H1 (cell line): ENCODE measurements around the gene MXD1. TPM values are rescaled to one million over a fixed set of nuclear protein-coding genes. Genes with fewer than 3 reads are reported as not detected.

Experiments
- CTCF ChIA-PET: fragments of 300-600 bp; sonication (Branson Sonifier 250); formaldehyde crosslinking; loops from one replicate; lab custom pipeline; 2021; ENCODE audit not compliant: partially characterized antibody; lab: Charles Lee
- POLR2A ChIA-PET: fragments of 300-600 bp; sonication (Branson Sonifier 250); formaldehyde crosslinking; loops from one replicate; lab custom pipeline; 2021; ENCODE audit warnings: inconsistent platforms; ENCODE audit not compliant: partially characterized antibody; lab: Charles Lee
- DNase-seq, 2 experiments: peaks; one replicate each; pipeline versions ENCODE4 v3.0.0 to v3.0.0-alpha.2; 2010 to 2022; ENCODE audit warnings: low spot score in 2 of 2, low read depth in 1 of 2, mixed read lengths in 1 of 2
- FAIRE-seq: peaks from 2 replicates; lab custom pipeline; 2011; peaks lifted over from hg19 to GRCh38; lab: Jason Lieb, UNC
- H2AFZ ChIP-seq: 2 replicates; pipeline ENCODE4 v1.8.1; 2012; ENCODE audit warnings: low read length, inconsistent platforms
- H2AK5ac ChIP-seq: 2 replicates; pipeline ENCODE4 v1.6.1; 2013; ENCODE audit warnings: low read depth, low read length
- H2BK120ac ChIP-seq: replicated peaks from 2 replicates; pipeline ENCODE3; 2013; ENCODE audit warnings: low read depth, low read length, inconsistent platforms
- H2BK12ac ChIP-seq: 2 replicates; pipeline ENCODE4 v1.6.1; 2013; ENCODE audit warnings: low read depth, low read length
- H2BK15ac ChIP-seq: 2 replicates; pipeline ENCODE4 v1.6.1; 2013; ENCODE audit warnings: low read length
- H2BK20ac ChIP-seq: 2 replicates; pipeline ENCODE4 v1.6.1; 2013; ENCODE audit warnings: low read length
- H2BK5ac ChIP-seq: 2 replicates; pipeline ENCODE4 v1.6.1; 2013; ENCODE audit warnings: low read depth, low read length
- H3K14ac ChIP-seq: 2 replicates; pipeline ENCODE4 v1.6.1; 2013; ENCODE audit warnings: inconsistent platforms; ENCODE audit not compliant: insufficient read length
- H3K18ac ChIP-seq: 2 replicates; pipeline ENCODE4 v1.6.1; 2013; ENCODE audit warnings: low read length; ENCODE audit errors: extremely low read depth
- H3K23ac ChIP-seq: 2 replicates; pipeline ENCODE4 v1.6.1; 2013; ENCODE audit warnings: inconsistent platforms; ENCODE audit not compliant: insufficient read length
- H3K23me2 ChIP-seq: 2 replicates; pipeline ENCODE4 v1.6.1; 2013; ENCODE audit warnings: low read depth, low read length
- H3K27ac ChIP-seq: 2 replicates; pipeline ENCODE4 v1.6.1; 2011; ENCODE audit warnings: low read depth, low read length, inconsistent platforms
- H3K27me3 ChIP-seq, 4 experiments: replicated peaks in 1 of 4; 1 replicate in 1 of 4; 2 replicates in 3 of 4; pipeline versions ENCODE4 v1.6.1 to v1.8.1; 2011 to 2013; ENCODE audit warnings: low read length in 3 of 4, mild to moderate bottlenecking in 3 of 4, inconsistent platforms in 2 of 4, mixed read lengths in 2 of 4, moderate library complexity in 1 of 4; ENCODE audit not compliant: control insufficient read depth in 3 of 4, insufficient read depth in 3 of 4; ENCODE audit errors: extremely low read depth in 1 of 4
- H3K36me3 ChIP-seq, 4 experiments: 2 replicates each; pipeline versions ENCODE4 v1.6.1 to v1.8.1; 2011 to 2013; ENCODE audit warnings: mild to moderate bottlenecking in 4 of 4, low read length in 3 of 4, moderate library complexity in 2 of 4, control low read depth in 1 of 4, inconsistent platforms in 1 of 4; ENCODE audit not compliant: insufficient read depth in 4 of 4, control insufficient read depth in 2 of 4
- H3K4ac ChIP-seq: replicated peaks from 2 replicates; pipeline ENCODE3; 2013; ENCODE audit warnings: low read length, low read depth, mixed read lengths, inconsistent platforms; ENCODE audit not compliant: insufficient read length
- H3K4me1 ChIP-seq, 4 experiments: replicated peaks in 1 of 4; 1 replicate in 1 of 4; 2 replicates in 3 of 4; pipeline versions ENCODE4 v1.6.1 to v1.8.1; 2011 to 2013; ENCODE audit warnings: low read length in 3 of 4, inconsistent platforms in 2 of 4, mixed read lengths in 1 of 4; ENCODE audit not compliant: insufficient read depth in 4 of 4, control insufficient read depth in 3 of 4
- H3K4me2 ChIP-seq, 2 experiments: 2 replicates each; pipeline versions ENCODE4 v1.6.1 to v1.8.1; 2011 to 2013; ENCODE audit warnings: low read depth in 2 of 2, low read length in 2 of 2, control low read depth in 1 of 2, inconsistent platforms in 1 of 2, mild to moderate bottlenecking in 1 of 2; ENCODE audit not compliant: insufficient read depth in 1 of 2
- H3K4me3 ChIP-seq, 4 experiments: fragments of 200-600, 300-600 bp in 1 of 4; sonication (generic), shearing (Covaris generic), sonication (Bioruptor Twin) in 1 of 4; 2 replicates each; pipeline versions ENCODE4 v1.5.1 to v1.8.1; 2011 to 2016; ENCODE audit warnings: low read length in 4 of 4, low read depth in 3 of 4, control low read depth in 2 of 4, inconsistent platforms in 2 of 4, mild to moderate bottlenecking in 2 of 4, mixed read lengths in 1 of 4, moderate library complexity in 1 of 4; ENCODE audit not compliant: insufficient read depth in 2 of 4; ENCODE audit errors: extremely low read depth in 1 of 4
- H3K56ac ChIP-seq: replicated peaks from 2 replicates; pipeline ENCODE3; 2013; ENCODE audit warnings: low read depth, mild to moderate bottlenecking, mixed read lengths, low read length, inconsistent platforms; ENCODE audit not compliant: insufficient read length
- H3K79me1 ChIP-seq: 2 replicates; pipeline ENCODE4 v1.6.1; 2013; ENCODE audit warnings: low read depth, low read length, control low read depth
- H3K79me2 ChIP-seq, 2 experiments: 2 replicates each; pipeline versions ENCODE4 v1.6.1 to v1.8.1; 2012 to 2013; ENCODE audit warnings: low read length in 2 of 2, mild to moderate bottlenecking in 2 of 2, inconsistent platforms in 1 of 2; ENCODE audit not compliant: insufficient read depth in 2 of 2, control insufficient read depth in 1 of 2
- H3K9ac ChIP-seq, 4 experiments: replicated peaks in 1 of 4; 1 replicate in 1 of 4; 2 replicates in 3 of 4; pipeline versions ENCODE4 v1.6.1 to v1.8.1; 2011 to 2013; ENCODE audit warnings: low read depth in 3 of 4, low read length in 3 of 4, control low read depth in 2 of 4, mild to moderate bottlenecking in 2 of 4, moderate library complexity in 2 of 4, inconsistent platforms in 1 of 4; ENCODE audit errors: extremely low read depth in 1 of 4
- H3K9me3 ChIP-seq, 2 experiments: 2 replicates each; pipeline versions ENCODE4 v1.6.1 to v1.8.1; 2012 to 2013; ENCODE audit warnings: mild to moderate bottlenecking in 2 of 2, moderate library complexity in 2 of 2, control low read depth in 1 of 2, inconsistent platforms in 1 of 2, low read depth in 1 of 2, low read length in 1 of 2, mixed read lengths in 1 of 2; ENCODE audit not compliant: insufficient read depth in 2 of 2
- H4K20me1 ChIP-seq, 2 experiments: replicated peaks in 1 of 2; 2 replicates each; pipeline versions ENCODE3 to v1.8.1; 2011 to 2013; ENCODE audit warnings: inconsistent platforms in 2 of 2, low read length in 2 of 2, mild to moderate bottlenecking in 1 of 2; ENCODE audit not compliant: insufficient read depth in 2 of 2, control insufficient read depth in 1 of 2
- H4K5ac ChIP-seq: 2 replicates; pipeline ENCODE4 v1.6.1; 2013; ENCODE audit warnings: low read length, low read depth, mixed read lengths, inconsistent platforms; ENCODE audit not compliant: insufficient read length
- H4K8ac ChIP-seq: 2 replicates; pipeline ENCODE4 v1.8.0; 2013; ENCODE audit warnings: mild to moderate bottlenecking, moderate library complexity, low read length, inconsistent platforms; ENCODE audit not compliant: insufficient read depth; ENCODE audit errors: extremely low read depth
- H4K91ac ChIP-seq: replicated peaks from 2 replicates; pipeline ENCODE3; 2013; ENCODE audit warnings: low read length, mixed read lengths, inconsistent platforms; ENCODE audit not compliant: insufficient read length
- CREB1 ChIP-seq: IDR thresholded peaks from 2 replicates; pipeline ENCODE4 v1.6.1; 2012; ENCODE audit warnings: inconsistent platforms
- CTBP2 ChIP-seq: IDR thresholded peaks from 2 replicates; pipeline ENCODE4 v1.7.0; 2011; ENCODE audit warnings: borderline replicate concordance, mild to moderate bottlenecking, moderate library complexity, mixed read lengths, low read length; ENCODE audit not compliant: insufficient read depth, insufficient read length
- EGR1 ChIP-seq: IDR thresholded peaks from 2 replicates; pipeline ENCODE4 v1.6.1; 2011; ENCODE audit warnings: low read depth, low read length, borderline replicate concordance
- GABPA ChIP-seq: IDR thresholded peaks from 2 replicates; pipeline ENCODE4 v1.6.1; 2011; ENCODE audit warnings: mild to moderate bottlenecking, low read length, moderate library complexity, borderline replicate concordance; ENCODE audit not compliant: insufficient read depth
- JUND ChIP-seq: IDR thresholded peaks from 2 replicates; pipeline ENCODE4 v1.6.1; 2011; ENCODE audit warnings: mild to moderate bottlenecking, improper control_type of control experiment, low read length
- KDM4A ChIP-seq: IDR thresholded peaks from one replicate; pipeline ENCODE4 v1.7.1; 2012; ENCODE audit warnings: low read depth, mild to moderate bottlenecking, moderate library complexity, low read length, inconsistent platforms; ENCODE audit not compliant: severe bottlenecking
- POLR2A ChIP-seq, 2 experiments: IDR thresholded peaks; 1 replicate in 1 of 2; 2 replicates in 1 of 2; pipeline ENCODE4 v1.6.1; 2011; ENCODE audit warnings: low read depth in 2 of 2, low read length in 2 of 2, mild to moderate bottlenecking in 2 of 2; ENCODE audit errors: control extremely low read depth in 1 of 2
- POU5F1 ChIP-seq: IDR thresholded peaks from 2 replicates; pipeline ENCODE4 v1.6.1; 2011; ENCODE audit warnings: low read depth, mild to moderate bottlenecking, low read length, moderate library complexity
- SP4 ChIP-seq: IDR thresholded peaks from 2 replicates; pipeline ENCODE4 v1.6.1; 2012; ENCODE audit warnings: low read length, inconsistent platforms
- TAF1 ChIP-seq: IDR thresholded peaks from 2 replicates; pipeline ENCODE4 v1.6.1; 2011; ENCODE audit warnings: mild to moderate bottlenecking, low read depth, low read length
- ZNF274 ChIP-seq: IDR thresholded peaks from 2 replicates; pipeline ENCODE4 v1.7.0; 2012; ENCODE audit warnings: low read length, borderline replicate concordance; ENCODE audit errors: extremely low read depth
- WGBS, 2 experiments: shearing (Covaris generic) in 1 of 2; methylation state at CpG; one replicate each; pipeline versions ENCODE4 v1.1.6 to v1.1.7; 2013 to 2015; ENCODE audit warnings: low lambda C conversion rate in 2 of 2, mixed read lengths in 2 of 2, inconsistent platforms in 1 of 2, low coverage in 1 of 2, missing lambda C conversion rate in 1 of 2; ENCODE audit not compliant: insufficient replicate concordance in 2 of 2, insufficient coverage in 1 of 2, insufficient read length in 1 of 2; ENCODE audit errors: extremely low coverage in 1 of 2, missing lambda C conversion rate in 1 of 2; 5-methylcytosine and 5-hydroxymethylcytosine counted together
- polyA plus RNA-seq, 7 experiments: library from polyadenylated mRNA; depleted of rRNA in 3 of 7; stranded (reverse) in 5 of 7; unstranded in 2 of 7; fragments of >200 nt in 5 of 7; fragments of 200-250 nt in 2 of 7; gene quantifications; 1 replicate in 5 of 7; 2 replicates in 1 of 7; 4 replicates in 1 of 7; pipeline versions ENCODE4 v1.2.1 to v1.2.3, GENCODE V29; 2011 to 2013; ENCODE audit warnings: missing spikeins in 2 of 7, mixed read lengths in 2 of 7
- total RNA-seq: library from RNA; stranded (reverse); fragmentation: NEBNext Ultra II Directional; extraction: Animal tissue kit (Norgen Biotek cat#: 25700); gene quantifications from 2 replicates; pipeline ENCODE4 v1.2.1, GENCODE V29; 2021
- TF ChIP-seq, protein P1 (sequence below): IDR thresholded peaks from 2 replicates; pipeline ENCODE4 v1.6.1; 2011; ENCODE audit warnings: low read depth, mild to moderate bottlenecking, low read length; ENCODE audit not compliant: insufficient read depth
- TF ChIP-seq, protein P2 (sequence below): IDR thresholded peaks from 2 replicates; pipeline ENCODE4 v1.6.1; 2012; ENCODE audit warnings: low read length, inconsistent platforms

Gene MXD1
- total and polyA plus RNA-seq, 2 of the 8 experiments (the other 6 are each of a cell fraction or from before 2014, with no cell fraction given) = 1.6 to 2.6 TPM

DNA sequence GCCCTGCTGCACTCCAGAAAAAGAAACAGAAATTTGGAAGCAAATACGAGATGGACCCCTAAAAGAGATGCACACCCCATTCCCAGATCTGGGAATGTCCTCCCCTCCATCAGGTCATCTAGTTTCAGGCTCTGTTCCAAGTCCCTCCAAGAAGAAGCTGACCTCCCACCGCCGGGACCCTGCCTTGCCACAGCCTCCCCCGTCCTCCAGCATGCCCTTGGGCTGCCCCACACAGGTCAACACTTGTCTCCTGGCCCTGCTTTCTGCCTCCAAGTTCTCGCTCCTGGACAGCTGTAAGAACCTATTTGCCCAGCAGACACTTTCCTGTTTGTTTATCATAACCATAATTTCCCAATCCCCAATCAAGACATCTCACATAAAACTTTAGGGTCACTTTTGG lies 44.5 kb downstream of the MXD1 start:
- no peak overlapping the region for H2BK5ac ChIP-seq
- H3K4ac ChIP-seq = no peak overlapping the region
- no peak overlapping the region for H2BK120ac ChIP-seq
- H3K14ac ChIP-seq = no peak overlapping the region
- no peaks in the 10 kb centered on the region for H4K20me1 ChIP-seq
- FAIRE-seq (no peak), DNase-seq (no peak)
- H2AK5ac ChIP-seq = no peak overlapping the region
- H2AFZ ChIP-seq = no peak overlapping the region
- no peak overlapping the region for H4K5ac ChIP-seq
- no peak overlapping the region for H4K91ac ChIP-seq
- ChIA-PET CTCF (interaction anchor here (0.5 to 0.7 kb wide), 2 partner anchors 107 to 111 kb away, joined by 3 read pairs; no protein-coding TSS in a partner anchor), POLR2A (interaction anchor here (0.8 to 1.2 kb wide), 2 partner anchors 45 to 334 kb away, joined by 3 to 4 read pairs; partner anchors contain the start of gene SNRPG)
- no peak overlapping the region for H3K56ac ChIP-seq
- H3K4me1 ChIP-seq = peaks cover 0 to 7% (median 0%) of the 10 kb centered on the region in 4 experiments; a peak in 1 of 7 replicates
- no peaks in the 10 kb centered on the region for H3K79me1 ChIP-seq
- H3K27me3 ChIP-seq = no peaks in the 10 kb centered on the region
- H3K4me2 ChIP-seq = no peak overlapping the region
- H3K23me2 ChIP-seq = no peaks in the 10 kb centered on the region
- H3K4me3 ChIP-seq = no peak overlapping the region
- H3K9ac ChIP-seq = no peak overlapping the region
- no peaks in the 10 kb centered on the region for H3K9me3 ChIP-seq
- H3K23ac ChIP-seq = no peak overlapping the region
- no peak overlapping the region for H2BK12ac ChIP-seq
- no peaks in the 10 kb centered on the region for H3K79me2 ChIP-seq
- H2BK15ac ChIP-seq = no peak overlapping the region
- no peak overlapping the region for H3K27ac ChIP-seq
- no peak overlapping the region for H4K8ac ChIP-seq
- WGBS, 2 experiments = 83% methylated on average over 5 of the region's 5 CpGs; no CpG with 5 or more reads in 1 of the 2 experiments
- H2BK20ac ChIP-seq = no peak overlapping the region
- no peak overlapping the region for H3K18ac ChIP-seq
- H3K36me3 ChIP-seq = no peaks in the 10 kb centered on the region
- no peak for TF ChIP-seq CTBP2
- TF ChIP-seq POLR2A (IDR thresholded peaks at IDR 0.05; ENCODE audit: control extremely low read depth in 1 of 2, low read depth in 2 of 2, low read length in 2 of 2) = no peak
- TF ChIP-seq POU5F1 = no peak
- no peak for TF ChIP-seq ZNF274
- no peak for TF ChIP-seq TAF1
- TF ChIP-seq GABPA = no peak
- no peak for TF ChIP-seq KDM4A
- TF ChIP-seq EGR1 = no peak
- TF ChIP-seq, protein P1, sequence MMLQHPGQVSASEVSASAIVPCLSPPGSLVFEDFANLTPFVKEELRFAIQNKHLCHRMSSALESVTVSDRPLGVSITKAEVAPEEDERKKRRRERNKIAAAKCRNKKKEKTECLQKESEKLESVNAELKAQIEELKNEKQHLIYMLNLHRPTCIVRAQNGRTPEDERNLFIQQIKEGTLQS = no peak
- TF ChIP-seq, protein P2, sequence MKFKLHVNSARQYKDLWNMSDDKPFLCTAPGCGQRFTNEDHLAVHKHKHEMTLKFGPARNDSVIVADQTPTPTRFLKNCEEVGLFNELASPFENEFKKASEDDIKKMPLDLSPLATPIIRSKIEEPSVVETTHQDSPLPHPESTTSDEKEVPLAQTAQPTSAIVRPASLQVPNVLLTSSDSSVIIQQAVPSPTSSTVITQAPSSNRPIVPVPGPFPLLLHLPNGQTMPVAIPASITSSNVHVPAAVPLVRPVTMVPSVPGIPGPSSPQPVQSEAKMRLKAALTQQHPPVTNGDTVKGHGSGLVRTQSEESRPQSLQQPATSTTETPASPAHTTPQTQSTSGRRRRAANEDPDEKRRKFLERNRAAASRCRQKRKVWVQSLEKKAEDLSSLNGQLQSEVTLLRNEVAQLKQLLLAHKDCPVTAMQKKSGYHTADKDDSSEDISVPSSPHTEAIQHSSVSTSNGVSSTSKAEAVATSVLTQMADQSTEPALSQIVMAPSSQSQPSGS = no peak
- TF ChIP-seq JUND = no peak
- no peak for TF ChIP-seq SP4
- no peak for TF ChIP-seq CREB1
